HepG2 (cell line): Measurements from ENCODE around the gene EGFR. TPM values are rescaled to one million over a fixed set of nuclear protein-coding genes. Genes with fewer than 3 reads are reported as not detected.
A peak's percentile ranks its signal among the peaks of the same experiment; 100 is the strongest.

Experiments
- ELK4 ChIP-seq: sonication (generic); formaldehyde crosslinking; IDR thresholded peaks from 2 replicates; pipeline ENCODE4 v1.9.0; 2021; ENCODE audit warnings: missing genetic modification reagents, borderline replicate concordance
- EP300 ChIP-seq, 3 experiments: sonication (generic) in 1 of 3; formaldehyde crosslinking in 1 of 3; IDR thresholded peaks; 2 replicates each; pipeline versions ENCODE4 v1.5.1 to v1.6.1; 2011 to 2020; ENCODE audit warnings: low read depth in 2 of 3, low read length in 2 of 3, borderline replicate concordance in 1 of 3, improper control_type of control experiment in 1 of 3, mild to moderate bottlenecking in 1 of 3, missing genetic modification reagents in 1 of 3, moderate library complexity in 1 of 3
- GATA4 ChIP-seq: sonication (generic); IDR thresholded peaks from 2 replicates; pipeline ENCODE4 v1.6.1; 2016; ENCODE audit warnings: antibody characterized with exemption, low read depth, borderline replicate concordance
- GFI1 ChIP-seq: sonication (generic); formaldehyde crosslinking; IDR thresholded peaks from 2 replicates; pipeline ENCODE4 v1.5.0; 2020; ENCODE audit warnings: missing genetic modification reagents, mild to moderate bottlenecking, borderline replicate concordance
- HINFP ChIP-seq: sonication (generic); formaldehyde crosslinking; IDR thresholded peaks from 2 replicates; pipeline ENCODE4 v1.4.0; 2020; ENCODE audit warnings: low read depth, mild to moderate bottlenecking, missing genetic modification reagents
- KDM5B ChIP-seq: sonication (generic); formaldehyde crosslinking; IDR thresholded peaks from 2 replicates; pipeline ENCODE4 v1.4.0; 2020; ENCODE audit warnings: missing genetic modification reagents, mild to moderate bottlenecking, borderline replicate concordance
- KLF16 ChIP-seq, 2 experiments: sonication (generic) in 1 of 2; formaldehyde crosslinking in 1 of 2; IDR thresholded peaks; 2 replicates each; pipeline versions ENCODE4 v1.6.1 to v1.8.0; 2016 to 2023; ENCODE audit warnings: missing genetic modification reagents in 2 of 2, missing compliant biosample characterization in 1 of 2
- KLF9 ChIP-seq: IDR thresholded peaks from 2 replicates; pipeline ENCODE4 v1.6.1; 2016; ENCODE audit warnings: low read depth
- MAX ChIP-seq: IDR thresholded peaks from 2 replicates; pipeline ENCODE4 v1.6.1; 2012; ENCODE audit warnings: inconsistent platforms
- PAWR ChIP-seq: sonication (generic); formaldehyde crosslinking; IDR thresholded peaks from 2 replicates; pipeline ENCODE4 v1.4.0; 2020; ENCODE audit warnings: missing genetic modification reagents, mild to moderate bottlenecking, borderline replicate concordance
- POLR2AphosphoS2 ChIP-seq: IDR thresholded peaks from 2 replicates; pipeline ENCODE4 v1.6.1; 2011; ENCODE audit warnings: low read depth, low read length, improper control_type of control experiment
- PRDM4 ChIP-seq: sonication (generic); formaldehyde crosslinking; IDR thresholded peaks from 2 replicates; pipeline ENCODE4 v1.9.0; 2021; ENCODE audit warnings: missing genetic modification reagents, borderline replicate concordance
- SMAD9 ChIP-seq: sonication (generic); formaldehyde crosslinking; IDR thresholded peaks from 2 replicates; pipeline ENCODE4 v1.5.1; 2020; ENCODE audit warnings: mild to moderate bottlenecking, missing genetic modification reagents
- SOX5 ChIP-seq: IDR thresholded peaks from 2 replicates; pipeline ENCODE4 v1.6.1; 2016; ENCODE audit warnings: borderline replicate concordance
- SRF ChIP-seq: IDR thresholded peaks from 2 replicates; pipeline ENCODE4 v1.6.1; 2011; ENCODE audit warnings: mild to moderate bottlenecking, low read depth, low read length, moderate library complexity
- TIGD3 ChIP-seq: sonication (generic); formaldehyde crosslinking; IDR thresholded peaks from 2 replicates; pipeline ENCODE4 v1.5.1; 2020; ENCODE audit warnings: mild to moderate bottlenecking, missing genetic modification reagents, borderline replicate concordance
- ZNF597 ChIP-seq: sonication (generic); formaldehyde crosslinking; IDR thresholded peaks from 2 replicates; pipeline ENCODE4 v1.5.0; 2020; ENCODE audit warnings: missing genetic modification reagents
- ZNF7 ChIP-seq: IDR thresholded peaks from 2 replicates; pipeline ENCODE4 v1.6.1; 2016; ENCODE audit warnings: missing biosample characterization, missing genetic modification reagents
- ZNF740 ChIP-seq: sonication (generic); formaldehyde crosslinking; IDR thresholded peaks from 2 replicates; pipeline ENCODE4 v1.4.0; 2020; ENCODE audit warnings: missing genetic modification reagents
- ZNF841 ChIP-seq: sonication (generic); formaldehyde crosslinking; IDR thresholded peaks from 2 replicates; pipeline ENCODE4 v1.8.1; 2023; ENCODE audit warnings: missing genetic modification reagents, borderline replicate concordance
- polyA plus RNA-seq, 8 experiments: library from polyadenylated mRNA; depleted of rRNA in 3 of 8; stranded (reverse) in 7 of 8; unstranded in 1 of 8; fragments of >200 nt; fragmentation: Illumina TruSeq in 4 of 8; extraction: Trizol in 4 of 8; gene quantifications; 2 replicates each; pipeline versions ENCODE4 v1.2.1 to v1.2.3, GENCODE V29; 2011 to 2016; ENCODE audit warnings: low read depth in 4 of 8, missing spikeins in 1 of 8, mixed read lengths in 1 of 8; ENCODE audit not compliant: insufficient read depth in 1 of 8
- total RNA-seq, 5 experiments: library from RNA; depleted of rRNA; stranded (reverse); fragments of >200 nt; fragmentation: Illumina TruSeq; extraction: Trizol; gene quantifications; 2 replicates each; pipeline ENCODE4 v1.2.3, GENCODE V29; 2016; ENCODE audit warnings: low read depth in 1 of 5

Gene EGFR
- total and polyA plus RNA-seq, 2 of the 13 experiments (the other 11 are each of a cell fraction or from before 2014, with no cell fraction given), result 7.0 to 10.0 TPM

- TF ChIP-seq PRDM4 (CRISPR knock-in tag) (no peak), HINFP (CRISPR knock-in tag) (0 out of 2 replicates have a peak, but pooled peaks have one; percentile 26), KLF16 (CRISPR knock-in tag; IDR thresholded peaks at IDR 0.05) (no peak), SMAD9 (CRISPR knock-in tag) (no peak), MAX (peak; percentile 67; the same call in 1 of the 2 replicates), GFI1 (no peak), SOX5 (CRISPR knock-in tag) (no peak), ZNF7 (no peak), GATA4 (no peak), TIGD3 (no peak), EP300 (IDR thresholded peaks at IDR 0.05; ENCODE audit: low read depth in 2 of 2, low read length in 2 of 2) (peak in 1 of 2 experiments; percentile 46; a peak in 2 of 4 replicates), EP300 (CRISPR knock-in tag; IDR thresholded peaks at IDR 0.05; ENCODE audit: borderline replicate concordance) (no peak), ZNF597 (no peak), SRF (no peak), ELK4 (CRISPR knock-in tag) (no peak), PAWR (CRISPR knock-in tag) (no peak), KLF9 (CRISPR knock-in tag) (no peak), POLR2AphosphoS2 (no peak), ZNF841 (CRISPR knock-in tag) (no peak), ZNF740 (no peak), KDM5B (peak; percentile 57; the same call in 1 of the 2 replicates)
These were observed 112.5 kb downstream of the EGFR start (continued) for GRCh38 chr7:55131142-55131929.
